Measurements from ENCODE around the gene JADE2.

- TF ChIP-seq, protein P1, sequence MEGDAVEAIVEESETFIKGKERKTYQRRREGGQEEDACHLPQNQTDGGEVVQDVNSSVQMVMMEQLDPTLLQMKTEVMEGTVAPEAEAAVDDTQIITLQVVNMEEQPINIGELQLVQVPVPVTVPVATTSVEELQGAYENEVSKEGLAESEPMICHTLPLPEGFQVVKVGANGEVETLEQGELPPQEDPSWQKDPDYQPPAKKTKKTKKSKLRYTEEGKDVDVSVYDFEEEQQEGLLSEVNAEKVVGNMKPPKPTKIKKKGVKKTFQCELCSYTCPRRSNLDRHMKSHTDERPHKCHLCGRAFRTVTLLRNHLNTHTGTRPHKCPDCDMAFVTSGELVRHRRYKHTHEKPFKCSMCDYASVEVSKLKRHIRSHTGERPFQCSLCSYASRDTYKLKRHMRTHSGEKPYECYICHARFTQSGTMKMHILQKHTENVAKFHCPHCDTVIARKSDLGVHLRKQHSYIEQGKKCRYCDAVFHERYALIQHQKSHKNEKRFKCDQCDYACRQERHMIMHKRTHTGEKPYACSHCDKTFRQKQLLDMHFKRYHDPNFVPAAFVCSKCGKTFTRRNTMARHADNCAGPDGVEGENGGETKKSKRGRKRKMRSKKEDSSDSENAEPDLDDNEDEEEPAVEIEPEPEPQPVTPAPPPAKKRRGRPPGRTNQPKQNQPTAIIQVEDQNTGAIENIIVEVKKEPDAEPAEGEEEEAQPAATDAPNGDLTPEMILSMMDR (conservative IDR thresholded peaks at IDR 0.05; ENCODE audit: low read length): no peak
- TF ChIP-seq EZH2phosphoT487 (IDR thresholded peaks at IDR 0.05; ENCODE audit: borderline replicate concordance, low read depth, low read length): no peak
These were observed 38.9 kb downstream of the JADE2 start for GRCh38 chr5:134564396-134564795.

Data from OCI-LY7 (cell line).